Astrocyte of the cerebellum (primary cell): ENCODE results near the gene TMEM252.

ENCODE experiments used
- DNase-seq: peaks from one replicate; pipeline ENCODE4 v3.0.0-alpha.2; 2011; ENCODE audit warnings: low read depth
- H3K4me3 ChIP-seq: 2 replicates; pipeline ENCODE4 v1.5.1; 2011; ENCODE audit warnings: mild to moderate bottlenecking, low read depth, low read length, moderate library complexity
- CTCF ChIP-seq: IDR thresholded peaks from 2 replicates; pipeline ENCODE4 v1.5.1; 2012; ENCODE audit warnings: low read length, low read depth, moderate library complexity, mild to moderate bottlenecking; ENCODE audit errors: missing control alignments
- in situ Hi-C: cut with HindIII; loops from 2 replicates; pipeline ENCODE4 v1.10.0; 2017; ENCODE audit warnings: low sequenced_read_pairs

The TMEM252 gene

GRCh38 chr9:68532131-68532530, 8.6 kb downstream of the TMEM252 start:
- no peak overlapping the region for H3K4me3 ChIP-seq
- in situ Hi-C loops = loop anchor here (25.0 kb wide), 1 partner anchor 355 kb away; no protein-coding TSS in a partner anchor
- no peak for TF ChIP-seq CTCF
- no peak for DNase-seq

- H3K4me3 ChIP-seq = no peak overlapping the region
- no peak for DNase-seq
- no peak for TF ChIP-seq CTCF
- in situ Hi-C loops = loop anchor here (25.0 kb wide), 1 partner anchor 357 kb away; no protein-coding TSS in a partner anchor
Observed at GRCh38 chr9:68530618-68531017, 10.1 kb downstream of the TMEM252 start.

GRCh38 chr9:68523367-68523936, 17.2 kb downstream of the TMEM252 start:
- no peak for TF ChIP-seq CTCF
- in situ Hi-C loops = no loop called here
- no peak for DNase-seq
- H3K4me3 ChIP-seq = no peak overlapping the region

- in situ Hi-C loops = no loop called here
- no peak for TF ChIP-seq CTCF
- H3K4me3 ChIP-seq = no peak overlapping the region
- DNase-seq = no peak
Observed at GRCh38 chr9:68522954-68523353, 17.7 kb downstream of the TMEM252 start.

- no peak overlapping the region for H3K4me3 ChIP-seq
- DNase-seq = no peak
- in situ Hi-C loops = no loop called here
- TF ChIP-seq CTCF = no peak
Observed at GRCh38 chr9:68522131-68522530, 18.6 kb downstream of the TMEM252 start.

- no peak for TF ChIP-seq CTCF
- no peak for DNase-seq
- H3K4me3 ChIP-seq = no peak overlapping the region
- in situ Hi-C loops = no loop called here
Observed at GRCh38 chr9:68515326-68516017, 25.2 kb downstream of the TMEM252 start.
